Spleen (tissue), 7 donors: ENCODE results near the gene PHLDB1.

ENCODE experiments used
- CTCF ChIP-seq, 11 experiments: fragments of 200-600 bp in 7 of 11; fragments of 450-650 bp in 4 of 11; sonication (generic) in 4 of 11; IDR thresholded peaks in 8 of 11; conservative IDR thresholded peaks in 3 of 11; 1 replicate in 7 of 11; 2 replicates in 4 of 11; pipeline versions ENCODE4 v1.4.0 to v1.8.0; 2016 to 2021; ENCODE audit warnings: antibody characterized with exemption in 11 of 11, inconsistent platforms in 4 of 11, mild to moderate bottlenecking in 1 of 11
- POLR2A ChIP-seq, 3 donors: fragments of 450-650 bp; IDR thresholded peaks; one replicate each; pipeline ENCODE4 v1.5.1; 2017; ENCODE audit warnings: antibody characterized with exemption in 3 of 3, mild to moderate bottlenecking in 1 of 3
- POLR2AphosphoS5 ChIP-seq, 3 donors: sonication (generic); formaldehyde crosslinking; IDR thresholded peaks; one replicate each; pipeline ENCODE4 v1.5.1; 2017; ENCODE audit warnings: antibody characterized with exemption in 3 of 3
- donor health status: DM: no; HTN: no; CAD: no; lungs with moderate emphysema.
- donor health status: DM: no; HTN: no; CAD: no.
- donor health status: DM: no; HTN: no; CAD: no.

DNA sequence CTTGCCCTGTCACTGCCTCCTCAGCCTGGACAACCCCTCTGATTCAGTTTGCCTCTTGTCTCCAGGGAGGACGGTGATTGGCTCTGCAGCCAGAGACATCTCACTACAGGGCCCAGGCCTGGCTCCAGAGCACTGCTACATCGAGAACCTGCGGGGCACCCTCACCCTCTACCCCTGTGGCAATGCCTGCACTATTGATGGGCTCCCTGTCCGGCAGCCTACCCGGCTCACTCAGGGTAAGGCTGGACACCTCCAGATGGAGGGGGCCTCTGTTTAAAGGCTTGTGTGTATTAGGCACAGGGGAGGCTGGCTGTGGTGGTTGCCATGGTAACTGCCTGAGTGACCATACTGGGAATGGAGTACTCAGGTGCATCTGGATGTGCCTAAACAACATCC, 8.6 kb downstream of the PHLDB1 start:
- no peak for TF ChIP-seq CTCF (IDR thresholded peaks at IDR 0.05 in 8 of 11, conservative IDR thresholded peaks at IDR 0.05 in 3 of 11)
- no peak for TF ChIP-seq POLR2AphosphoS5 (IDR thresholded peaks at IDR 0.05)
- TF ChIP-seq POLR2A (IDR thresholded peaks at IDR 0.05): no peak
